ENCODE data around the gene SEMA3G.

Gene SEMA3G

DNA sequence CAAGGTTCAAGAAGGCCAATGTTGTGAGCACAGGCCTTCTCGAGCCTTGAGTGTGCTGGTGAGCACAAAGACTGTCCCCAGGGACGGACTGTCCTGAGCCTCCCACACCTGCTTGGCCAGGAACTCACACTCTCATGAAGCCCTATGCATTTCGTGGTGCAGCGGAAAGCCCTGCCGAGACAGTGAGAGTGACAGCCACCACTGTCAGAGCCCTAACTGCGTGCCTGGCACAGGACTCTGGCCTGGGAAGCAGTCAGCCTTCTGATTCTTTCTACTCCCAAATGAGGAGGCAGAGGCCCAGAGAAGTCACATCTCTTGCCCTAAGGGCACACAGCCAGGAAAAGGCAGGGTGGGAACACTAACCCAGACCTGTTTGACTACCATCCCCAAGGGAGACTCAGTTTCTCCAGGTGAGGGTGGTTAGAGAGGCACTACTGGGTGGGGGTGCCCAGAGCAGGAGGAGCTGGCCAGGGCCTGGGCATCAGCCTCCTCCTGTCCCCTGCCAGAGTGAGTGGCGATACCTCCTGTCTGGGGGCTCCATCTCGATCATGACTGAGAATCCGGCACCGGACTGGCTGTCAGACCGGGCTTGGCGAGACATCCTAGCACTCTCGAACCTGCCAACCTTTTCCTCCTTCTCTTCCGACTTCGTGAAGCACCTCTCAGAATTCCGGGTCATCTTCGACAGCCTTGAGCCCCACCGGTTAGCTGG, 50.8 kb downstream of the SEMA3G start:
- no peak for DNase-seq

DNA sequence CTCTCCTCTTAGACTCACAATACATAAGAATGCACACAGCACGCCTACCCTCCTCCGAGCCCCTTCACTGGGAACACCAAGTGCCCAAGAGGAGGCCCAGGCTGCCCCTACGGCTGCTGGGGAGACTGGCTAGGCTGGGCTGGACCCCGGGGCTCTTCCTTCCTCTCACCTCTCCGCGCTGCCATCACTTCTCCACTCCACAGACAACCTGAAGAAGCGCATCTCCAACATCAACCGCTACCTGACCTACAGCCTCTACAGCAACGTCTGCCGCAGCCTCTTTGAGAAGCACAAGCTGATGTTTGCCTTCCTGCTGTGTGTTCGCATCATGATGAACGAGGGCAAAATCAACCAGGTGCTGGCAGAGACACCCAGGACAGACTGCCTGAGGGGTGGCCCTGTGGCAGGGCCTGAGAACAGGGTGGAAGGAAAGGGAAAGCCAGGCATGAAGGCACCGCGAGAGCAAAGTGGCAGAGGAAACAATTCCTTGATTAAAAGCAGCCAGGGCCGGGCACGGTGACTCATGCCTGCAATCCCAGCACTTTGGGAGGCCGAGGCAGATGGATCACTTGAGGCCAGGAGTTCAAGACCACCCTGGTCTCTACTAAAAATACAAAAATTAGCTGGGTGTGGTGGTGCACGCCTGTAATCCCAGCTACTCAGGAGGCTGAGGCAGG, 51.6 kb downstream of the SEMA3G start:
- DNase-seq = no peak

DNA sequence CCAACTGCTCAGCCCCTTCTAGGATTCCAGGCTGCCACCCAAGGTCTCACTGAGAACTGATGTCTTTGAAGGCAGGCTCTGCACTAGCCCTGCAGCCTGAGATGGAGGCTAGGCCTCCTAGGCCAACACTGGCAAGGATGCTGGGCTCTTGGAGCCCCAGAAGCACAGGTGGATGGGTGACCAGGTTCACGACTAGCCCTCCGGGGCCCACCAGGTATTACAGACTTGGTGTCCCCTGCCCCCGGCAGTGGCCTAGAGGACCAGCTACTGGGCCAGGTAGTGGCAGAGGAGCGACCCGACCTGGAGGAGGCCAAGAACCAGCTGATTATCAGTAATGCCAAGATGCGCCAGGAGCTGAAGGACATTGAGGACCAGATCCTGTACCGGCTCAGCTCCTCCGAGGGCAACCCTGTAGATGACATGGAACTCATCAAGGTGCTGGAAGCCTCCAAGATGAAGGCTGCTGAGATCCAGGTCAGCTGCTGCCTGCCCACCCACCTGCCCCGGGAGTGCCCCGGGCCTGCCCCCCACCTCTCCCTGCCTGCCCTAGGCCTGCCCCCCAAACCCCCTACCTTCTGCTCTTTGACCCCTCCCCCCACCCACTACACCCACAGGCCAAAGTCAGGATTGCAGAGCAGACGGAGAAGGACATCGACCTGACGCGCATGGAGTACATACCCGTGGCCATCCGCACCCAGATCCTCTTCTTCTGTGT, 52.5 kb downstream of the SEMA3G start:
- DNase-seq = no peak

DNA sequence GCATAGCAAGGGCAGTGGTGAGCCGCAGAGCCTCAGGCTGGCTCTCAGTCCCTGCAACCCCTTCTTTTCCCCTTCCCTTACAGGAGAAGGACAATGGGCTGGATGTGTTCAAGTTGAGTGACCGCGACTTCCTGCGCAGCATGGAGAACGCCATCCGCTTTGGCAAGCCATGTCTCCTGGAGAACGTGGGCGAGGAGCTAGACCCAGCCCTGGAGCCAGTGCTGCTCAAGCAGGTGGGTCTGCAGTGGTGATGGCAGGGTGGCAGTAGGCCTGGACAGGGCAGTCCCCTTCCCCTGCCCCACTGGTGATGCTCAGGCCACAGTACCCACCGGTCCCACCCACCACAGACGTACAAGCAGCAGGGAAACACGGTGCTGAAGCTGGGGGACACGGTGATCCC, 53.8 kb downstream of the SEMA3G start:
- DNase-seq = no peak

DNA sequence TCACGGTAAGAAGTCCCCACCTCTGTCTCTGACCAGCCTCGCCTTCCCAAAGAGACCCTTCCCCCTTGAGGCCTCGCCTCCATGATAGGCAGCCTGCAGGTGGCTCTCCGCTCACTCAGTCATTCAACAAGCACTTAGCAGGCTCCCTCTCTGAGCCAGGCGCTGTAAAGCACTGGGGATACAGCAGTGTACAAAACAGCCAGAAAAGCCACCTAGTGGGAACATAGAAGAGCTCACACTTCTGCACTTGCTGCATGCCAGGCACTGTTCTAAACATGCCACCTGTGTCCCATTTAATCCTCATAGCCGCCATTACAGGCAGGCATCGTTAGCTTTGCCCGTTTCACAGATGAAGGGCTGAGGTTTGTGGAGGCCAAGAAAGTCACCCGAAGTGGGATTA, 56.0 kb downstream of the SEMA3G start:
- DNase-seq = no peak

DNA sequence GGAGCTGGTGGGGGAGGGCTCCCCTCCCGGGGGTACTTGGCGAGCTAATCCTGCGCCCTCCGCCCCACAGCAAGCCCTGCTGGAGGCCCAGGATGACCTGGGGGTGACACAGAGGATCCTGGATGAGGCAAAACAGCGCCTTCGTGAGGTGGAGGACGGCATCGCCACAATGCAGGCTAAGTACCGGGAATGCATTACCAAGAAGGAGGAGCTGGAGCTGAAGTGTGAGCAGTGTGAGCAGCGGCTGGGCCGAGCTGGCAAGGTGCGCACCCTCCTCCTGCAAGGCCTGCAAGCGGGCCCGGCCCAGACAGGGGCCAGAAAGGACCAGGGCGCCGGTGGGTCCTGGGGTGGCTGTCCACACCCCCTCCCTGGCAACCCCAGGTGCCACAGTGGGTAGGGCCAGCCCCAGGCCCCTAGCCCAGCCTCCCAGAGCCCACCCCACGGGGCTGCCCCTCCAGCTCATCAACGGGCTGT, 56.5 kb downstream of the SEMA3G start:
- no peak for DNase-seq

DNA sequence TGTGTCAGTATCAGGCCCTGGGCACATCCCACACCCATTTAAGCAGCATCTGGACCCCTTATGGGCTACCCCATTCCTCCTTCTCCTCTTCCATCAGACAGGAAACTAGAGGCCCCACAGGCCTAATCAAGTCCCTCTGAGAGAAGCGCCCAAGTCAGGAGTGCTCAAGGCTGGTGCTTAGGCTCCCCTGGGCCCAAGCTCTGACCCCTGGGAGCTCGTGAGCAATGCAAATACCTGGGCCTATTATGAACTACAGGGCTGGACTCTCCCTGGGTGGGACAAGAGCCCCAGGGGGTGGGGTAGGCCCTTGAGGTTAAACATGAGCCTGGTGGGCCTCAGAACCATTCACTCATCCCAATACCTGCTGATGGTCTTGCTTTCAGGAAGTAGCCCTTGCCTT, 57.4 kb downstream of the SEMA3G start:
- no peak for DNase-seq

DNA sequence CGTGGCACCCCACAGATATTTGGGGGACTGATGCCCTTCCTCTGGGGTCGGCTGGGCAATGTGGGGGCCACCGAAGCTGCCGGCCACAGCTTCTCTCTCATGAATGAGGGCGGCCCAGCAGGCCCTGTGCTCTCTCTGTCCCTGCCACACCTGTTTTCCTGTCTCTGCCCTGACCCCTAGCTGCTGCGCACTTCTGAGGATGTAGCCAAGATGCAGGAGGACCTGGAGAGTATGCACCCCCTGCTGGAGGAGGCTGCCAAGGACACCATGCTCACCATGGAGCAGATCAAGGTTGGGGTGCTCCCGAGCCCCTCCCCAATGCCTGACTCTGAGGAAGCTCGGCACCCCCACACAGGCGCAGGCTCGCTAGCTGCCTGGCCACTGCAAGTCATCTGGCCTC, 59.7 kb downstream of the SEMA3G start:
- DNase-seq = peak; percentile 19

DNA sequence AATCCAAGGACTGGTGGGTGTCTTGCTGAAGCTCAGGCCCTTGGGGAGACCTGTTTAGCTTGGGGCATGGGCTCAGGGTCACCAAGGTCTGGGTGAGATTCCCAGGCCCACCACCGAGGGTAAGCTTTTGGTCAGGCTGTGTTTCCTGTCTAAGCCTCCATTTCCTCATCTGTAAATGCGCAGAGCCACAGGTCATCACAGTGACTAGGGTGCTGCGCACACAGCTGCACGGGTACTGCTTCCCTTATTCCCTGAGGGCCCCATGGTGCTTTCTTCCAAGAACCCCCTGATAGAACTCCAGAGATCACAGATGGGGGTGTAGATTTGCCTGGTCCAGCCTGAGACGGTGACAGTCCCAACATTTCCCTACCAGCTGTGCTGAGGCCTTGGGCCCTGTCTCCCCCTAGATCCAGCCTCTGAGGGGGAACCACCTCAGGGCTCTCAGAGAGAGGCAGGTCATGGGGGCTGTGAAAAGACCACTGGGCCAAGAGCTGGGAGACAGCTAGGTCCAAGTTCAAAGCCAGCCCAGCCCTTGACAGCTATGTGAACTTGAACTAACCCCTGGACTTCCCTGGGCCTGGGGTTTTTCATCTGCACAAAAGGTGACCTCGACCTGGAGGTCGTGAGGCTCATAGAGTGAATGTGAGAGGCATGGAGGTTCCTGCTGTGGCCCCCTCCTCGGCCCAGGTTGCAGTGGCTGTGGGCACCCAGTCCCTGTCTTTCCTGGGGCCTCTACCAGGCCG, 60.7 kb downstream of the SEMA3G start:
- no peak for DNase-seq

DNA sequence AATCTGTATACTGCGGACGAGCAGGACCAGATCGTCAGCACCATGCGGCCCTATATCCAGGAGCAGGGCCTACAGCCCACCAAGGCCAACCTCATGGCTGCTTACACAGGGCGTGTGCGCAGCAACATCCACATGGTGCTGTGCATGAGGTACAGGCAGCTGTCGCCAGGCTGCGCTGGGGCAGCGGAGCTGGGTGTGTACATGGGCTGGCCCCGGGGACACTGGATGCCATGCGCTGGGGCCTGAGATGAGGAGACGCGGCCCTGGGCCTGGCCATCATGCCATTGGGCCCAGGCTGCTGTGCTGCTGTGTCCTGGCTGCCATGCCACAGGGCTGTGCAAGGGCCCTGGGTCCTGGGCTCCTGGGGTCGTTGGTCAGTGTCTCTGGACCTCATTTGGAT, 61.5 kb downstream of the SEMA3G start:
- DNase-seq = no peak

Measured in fibroblast of skin of right quadriceps (primary cell).